Measurements from ENCODE around the gene ARHGAP5.

ARHGAP5 gene

GRCh38 chr14:32078023-32078857 is 1.1 kb downstream of the ARHGAP5 start:
- DNase-seq, result peak; percentile 44

DNA sequence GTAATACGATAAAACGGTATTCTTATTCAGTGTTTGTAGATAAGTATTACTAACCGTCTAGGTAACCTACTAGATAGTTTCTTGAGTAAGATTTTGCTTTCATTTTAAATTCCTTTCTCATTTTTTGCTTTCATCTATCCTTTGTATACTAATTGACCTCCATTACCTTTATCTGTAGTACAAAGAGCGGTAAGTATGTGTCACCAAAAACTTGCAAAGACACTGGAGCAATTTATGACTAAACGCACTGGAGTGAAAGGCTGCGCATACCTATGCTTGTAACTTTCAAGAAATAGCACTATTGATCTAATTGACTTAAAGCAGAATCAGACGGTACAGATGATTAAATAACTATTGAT is 1.7 kb downstream of the ARHGAP5 start:
- DNase-seq, result no peak

- DNase-seq, result no peak
Measured at GRCh38 chr14:32079264-32079663, 2.2 kb downstream of the ARHGAP5 start.

DNA sequence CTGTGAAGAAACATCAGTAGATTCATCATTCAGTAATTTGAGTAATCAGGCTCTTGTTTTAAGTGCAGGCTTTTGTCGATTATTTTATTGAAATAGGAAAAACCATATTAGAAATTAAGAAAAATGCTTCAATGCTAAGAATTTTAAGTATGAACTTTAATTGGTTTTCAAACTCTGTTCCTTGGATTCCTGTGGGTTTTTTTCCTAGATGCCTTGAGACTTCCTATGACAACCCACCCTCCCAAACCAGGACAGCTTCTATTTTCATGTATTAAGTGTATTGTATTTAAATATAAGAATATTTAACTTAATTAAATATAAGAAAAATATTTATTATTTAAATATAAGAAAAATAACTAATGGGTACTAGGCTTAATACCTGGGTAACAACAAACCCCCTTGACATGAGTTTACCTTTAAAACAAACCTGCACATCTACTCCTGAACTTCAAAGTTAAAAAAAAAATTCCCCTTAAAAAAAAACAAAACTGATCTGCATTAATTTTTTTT is 3.0 kb downstream of the ARHGAP5 start:
- DNase-seq, result no peak

- DNase-seq, result no peak
Measured at GRCh38 chr14:32081901-32082300, 4.8 kb downstream of the ARHGAP5 start.

DNA sequence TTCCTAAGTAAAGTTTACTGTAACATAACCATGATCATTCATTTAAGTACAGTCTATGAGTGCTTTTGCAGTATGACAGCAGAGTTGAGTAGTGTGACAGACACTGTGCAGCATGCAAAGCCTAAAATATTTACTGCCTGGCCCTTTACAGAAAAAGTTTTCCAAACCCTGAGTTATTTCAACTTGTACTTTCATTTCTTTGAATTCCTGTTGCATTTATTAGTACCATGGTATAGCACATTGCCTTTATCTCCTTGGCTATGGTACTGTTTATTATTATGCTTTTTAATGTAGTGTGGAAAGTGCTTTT is 6.2 kb downstream of the ARHGAP5 start:
- no peak for DNase-seq

- no peak for DNase-seq
Measured at GRCh38 chr14:32083789-32084188, 6.7 kb downstream of the ARHGAP5 start.

GRCh38 chr14:32085182-32085844 is 8.2 kb downstream of the ARHGAP5 start:
- DNase-seq, result no peak

DNA sequence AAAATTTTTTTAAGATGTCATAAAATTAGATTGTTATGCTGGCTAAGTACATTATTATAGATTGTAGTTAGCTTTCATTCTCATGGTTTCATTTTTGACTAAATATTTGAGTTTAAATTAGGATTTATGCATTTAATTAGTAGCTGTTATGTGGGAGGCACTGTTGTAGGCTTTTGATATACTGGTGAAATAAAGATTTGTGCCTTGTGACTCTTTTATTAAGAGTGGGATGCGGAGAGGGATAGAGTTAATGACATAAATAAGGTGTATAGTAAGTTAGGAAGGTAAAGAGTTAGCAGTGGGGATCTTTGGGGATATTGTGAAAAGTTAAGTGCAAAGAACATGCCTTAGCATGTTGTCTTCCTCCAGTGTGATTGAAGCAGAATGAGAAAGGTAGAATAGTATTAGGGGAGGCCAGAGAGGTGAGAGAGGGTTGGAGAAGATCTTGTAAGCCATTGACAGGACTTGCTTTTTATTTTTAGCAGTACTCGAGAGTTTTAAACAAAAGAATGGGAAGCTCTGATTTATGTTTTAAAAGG is 8.8 kb downstream of the ARHGAP5 start:
- no peak for DNase-seq

DNA sequence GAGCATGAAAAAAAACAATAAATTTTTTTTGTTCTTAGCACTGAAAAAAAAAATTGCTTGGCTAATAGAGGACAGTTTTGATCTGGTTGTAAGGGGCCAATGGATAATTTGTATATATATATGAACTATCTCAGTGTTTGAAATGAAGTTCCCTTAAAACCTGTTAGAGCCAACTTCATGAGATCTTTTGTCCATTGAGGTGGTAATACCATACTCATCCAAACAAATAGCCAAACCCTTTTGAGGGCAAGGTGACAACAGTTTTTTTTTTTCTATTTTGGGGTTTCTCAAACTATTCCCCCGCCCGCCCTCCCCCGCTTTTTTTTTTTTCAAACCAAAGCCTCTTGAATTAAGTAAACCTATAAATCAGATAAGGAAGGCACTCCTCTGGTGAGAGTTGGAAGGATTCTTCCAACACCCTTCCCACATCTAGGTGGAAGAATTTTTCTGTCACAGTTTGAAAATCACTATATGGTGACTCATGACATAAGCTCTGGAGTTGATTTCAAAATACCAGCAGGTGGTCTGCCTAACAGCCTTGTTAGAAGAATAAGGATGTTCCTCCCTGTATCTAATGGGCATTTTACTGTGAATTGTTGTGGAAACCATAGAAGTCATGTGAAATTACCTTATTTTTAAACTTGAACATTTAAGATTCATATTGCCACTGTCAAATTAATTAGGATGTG is 10.2 kb downstream of the ARHGAP5 start:
- no peak for DNase-seq

GRCh38 chr14:32087907-32088306 is 10.8 kb downstream of the ARHGAP5 start:
- DNase-seq, result no peak

GRCh38 chr14:32090686-32091085 is 13.6 kb downstream of the ARHGAP5 start:
- DNase-seq, result no peak

- no peak for DNase-seq
Measured at GRCh38 chr14:32099473-32099872, 22.4 kb downstream of the ARHGAP5 start.

DNA sequence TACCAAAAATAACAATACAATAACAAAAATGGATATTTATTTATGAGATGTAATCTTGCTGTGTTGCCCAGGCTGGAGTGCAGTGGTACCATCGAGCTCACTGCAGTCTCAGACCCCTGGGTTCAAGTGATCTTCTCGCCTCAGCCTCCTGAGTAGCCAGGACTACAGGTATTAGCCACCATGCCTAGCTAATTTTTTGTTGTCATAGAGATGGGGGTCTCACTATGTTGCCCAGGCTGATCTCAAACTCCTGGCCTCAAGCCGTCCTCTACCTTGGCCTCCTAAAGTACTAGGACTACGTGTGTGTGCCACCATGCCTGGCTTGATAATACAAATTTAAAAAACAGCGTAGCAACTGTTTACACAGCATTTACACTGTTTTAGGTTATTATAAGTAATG is 23.1 kb downstream of the ARHGAP5 start:
- no peak for DNase-seq

- DNase-seq, result no peak
Measured at GRCh38 chr14:32102152-32102787, 25.2 kb downstream of the ARHGAP5 start.

DNA sequence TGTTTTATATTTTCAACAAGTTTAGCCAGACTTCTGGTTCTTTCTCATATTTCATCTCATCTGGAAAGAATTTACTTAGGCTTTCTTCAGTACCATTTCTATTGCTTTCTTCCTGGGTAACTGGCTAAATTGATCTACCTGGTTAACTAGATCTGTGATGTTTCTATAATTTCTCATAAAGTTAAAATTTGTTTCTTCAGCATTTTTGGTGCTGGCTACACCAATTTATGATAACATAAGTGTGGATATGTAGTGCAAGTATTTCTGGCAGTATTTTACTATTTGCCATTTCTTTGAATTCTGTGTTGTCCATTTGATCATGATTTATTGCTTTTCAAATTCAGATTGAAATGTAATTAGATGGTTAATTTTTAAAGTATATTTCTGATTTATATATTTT is 25.9 kb downstream of the ARHGAP5 start:
- DNase-seq, result no peak

GRCh38 chr14:32104308-32104707 is 27.2 kb downstream of the ARHGAP5 start:
- no peak for DNase-seq

DNA sequence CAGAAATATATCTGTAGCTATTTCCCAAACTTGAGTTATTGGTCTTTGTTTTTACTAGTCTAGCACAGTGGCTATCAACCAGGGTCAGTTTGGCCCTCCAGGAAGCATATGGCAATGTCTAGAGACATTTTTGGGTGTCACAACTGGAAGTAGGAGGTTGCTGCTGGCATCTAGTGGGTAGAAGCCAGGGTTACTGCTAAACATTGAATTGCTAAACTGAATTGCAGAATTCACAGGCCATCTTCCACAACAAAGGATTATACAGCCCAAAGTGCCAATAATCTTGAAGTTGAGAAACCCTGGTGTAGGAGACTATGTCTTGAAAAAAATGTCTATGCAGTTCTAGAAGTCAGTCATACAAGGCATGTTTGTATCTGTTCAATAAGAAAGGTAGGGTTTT is 27.7 kb downstream of the ARHGAP5 start:
- no peak for DNase-seq

DNA sequence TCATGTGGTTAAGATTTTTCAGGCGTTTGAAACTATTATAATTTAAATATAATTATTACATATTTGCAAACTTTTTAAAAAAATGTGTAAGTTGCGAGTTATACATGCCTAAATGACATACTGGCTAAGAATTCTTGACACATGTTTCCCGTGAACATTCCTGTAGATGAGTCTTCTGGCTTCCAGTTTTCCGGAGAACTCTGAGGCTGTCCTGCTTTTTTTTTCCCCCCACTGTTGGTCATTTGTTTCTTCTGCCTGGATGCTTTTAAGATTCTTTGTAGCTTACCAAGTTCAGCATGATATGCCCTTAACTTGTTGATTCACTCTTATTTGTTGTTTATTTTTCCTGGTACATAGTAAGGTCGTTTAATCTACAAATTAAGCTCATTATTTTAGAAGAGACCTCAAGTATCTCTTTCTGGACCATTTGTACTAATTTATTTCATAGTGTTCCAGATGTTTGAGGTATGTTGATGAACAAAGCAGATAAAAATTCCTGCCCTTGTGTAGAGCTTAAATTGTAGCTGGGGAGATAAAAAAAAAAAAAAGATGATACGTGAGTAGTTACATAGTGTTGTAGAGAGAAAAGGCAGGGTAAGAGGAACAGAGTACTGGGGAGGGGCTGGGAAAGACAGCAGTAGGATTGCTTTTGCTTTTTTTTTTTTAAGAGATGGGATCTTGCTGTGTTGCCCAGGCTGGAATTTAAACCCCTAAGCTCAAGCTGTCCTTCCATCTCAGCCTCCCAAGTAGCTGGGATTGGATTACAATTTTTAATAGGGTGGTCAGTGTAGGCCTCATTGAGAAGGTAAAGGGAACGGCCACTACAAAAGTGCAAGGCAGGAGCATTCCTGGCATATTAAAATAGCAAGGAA is 32.8 kb downstream of the ARHGAP5 start:
- DNase-seq, result no peak

DNA sequence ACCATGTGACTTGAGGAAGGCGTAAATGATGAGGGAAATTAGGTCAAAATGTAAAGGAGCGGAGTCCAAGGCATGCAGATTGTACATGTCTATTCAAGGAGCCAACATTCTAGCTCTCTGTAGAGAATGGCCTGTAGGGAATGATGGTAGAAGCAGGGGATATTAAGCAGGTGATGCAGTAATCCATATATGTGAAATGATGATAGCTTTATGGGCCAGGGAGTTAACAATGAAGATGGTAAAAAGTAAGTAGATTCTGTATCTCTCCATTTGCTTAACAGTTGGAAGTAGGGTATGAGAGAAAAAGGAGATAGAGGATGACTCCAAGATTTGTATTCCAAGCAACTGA is 33.4 kb downstream of the ARHGAP5 start:
- DNase-seq, result no peak

DNA sequence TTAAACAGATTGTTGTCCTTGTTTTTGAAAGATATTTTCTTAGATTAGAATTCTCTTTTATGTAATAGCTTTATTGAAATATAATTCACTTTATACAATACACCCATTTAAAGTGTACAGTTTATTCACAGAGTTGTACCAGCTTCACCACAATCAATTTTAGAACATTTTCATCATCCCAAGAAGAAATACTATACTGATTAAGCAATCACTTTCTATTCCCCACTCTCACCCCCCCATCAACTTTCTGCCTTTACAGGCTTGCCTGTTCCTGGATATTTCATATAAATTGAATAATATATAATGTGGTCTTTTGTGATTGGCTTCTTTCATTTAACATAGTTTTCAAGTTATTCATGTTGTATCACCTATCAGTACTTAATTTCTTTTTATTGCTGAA is 44.4 kb downstream of the ARHGAP5 start:
- no peak for DNase-seq

DNA sequence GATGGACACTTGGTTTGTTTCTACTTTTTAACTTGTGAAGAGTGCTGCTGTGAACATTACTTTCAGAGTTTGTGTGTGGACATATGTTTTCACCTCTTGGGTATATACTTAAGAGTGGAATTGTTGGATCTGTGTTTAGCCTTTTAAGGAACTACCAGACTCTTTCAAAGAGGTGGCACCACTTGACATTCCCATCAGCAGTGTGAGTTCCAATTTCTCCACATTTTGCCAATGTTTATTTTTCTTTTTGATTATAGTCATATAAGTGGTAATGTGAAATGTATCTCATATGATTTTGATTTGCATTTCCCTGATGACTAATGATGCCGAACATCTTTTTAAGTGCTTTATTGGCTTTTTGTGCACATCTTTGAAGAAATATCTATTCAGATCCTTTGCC is 44.8 kb downstream of the ARHGAP5 start:
- no peak for DNase-seq
